SK-N-SH treated with all-trans-retinoic acid at 6 μM for 48 hours (cell line): ENCODE results near the gene C20orf202.

Source experiments
- ATAC-seq: fragments of 200-7000 bp; cut with Tn5 transposase; 3 replicates; pipeline ENCODE4 v1.9.1; 2020; ENCODE audit warnings: mild to moderate bottlenecking, moderate library complexity
- ARNTL ChIP-seq: fragments of 450-650 bp; formaldehyde crosslinking; IDR thresholded peaks from 2 replicates; pipeline ENCODE4 v1.5.0; 2020; ENCODE audit warnings: low read depth, mild to moderate bottlenecking, moderate library complexity, borderline replicate concordance
- BACH2 ChIP-seq: fragments of 250-450 bp; sonication (Bioruptor Pico); IDR thresholded peaks from 2 replicates; pipeline ENCODE4 v1.9.0; 2021; ENCODE audit warnings: mild to moderate bottlenecking, borderline replicate concordance
- CREB5 ChIP-seq: fragments of 250-450 bp; sonication (Bioruptor Pico); IDR thresholded peaks from 2 replicates; pipeline ENCODE4 v1.5.1; 2020; ENCODE audit warnings: low read depth, mild to moderate bottlenecking, moderate library complexity
- CSDC2 ChIP-seq: fragments of 250-450 bp; sonication (Bioruptor Pico); IDR thresholded peaks from 2 replicates; pipeline ENCODE4 v1.5.0; 2020; ENCODE audit warnings: mild to moderate bottlenecking, moderate library complexity
- CSRNP3 ChIP-seq: fragments of 250-450 bp; sonication (Bioruptor Pico); IDR thresholded peaks from 2 replicates; pipeline ENCODE4 v1.5.1; 2021; ENCODE audit warnings: mild to moderate bottlenecking, moderate library complexity
- ESRRG ChIP-seq: fragments of 250-450 bp; sonication (Bioruptor Pico); IDR thresholded peaks from 2 replicates; pipeline ENCODE4 v1.6.1; 2021; ENCODE audit warnings: mild to moderate bottlenecking
- GLIS3 ChIP-seq: fragments of 250-450 bp; sonication (Bioruptor Pico); IDR thresholded peaks from 2 replicates; pipeline ENCODE4 v1.5.0; 2020; ENCODE audit warnings: mild to moderate bottlenecking, moderate library complexity
- OSR1 ChIP-seq: fragments of 250-450 bp; sonication (Bioruptor Pico); IDR thresholded peaks from 2 replicates; pipeline ENCODE4 v1.8.0; 2022; ENCODE audit warnings: moderate library complexity, mild to moderate bottlenecking, inconsistent platforms
- PATZ1 ChIP-seq: fragments of 250-450 bp; sonication (Bioruptor Pico); IDR thresholded peaks from 2 replicates; pipeline ENCODE4 v1.8.0; 2020; ENCODE audit warnings: mild to moderate bottlenecking, moderate library complexity, borderline replicate concordance
- POU6F1 ChIP-seq: fragments of 250-450 bp; sonication (Bioruptor Pico); IDR thresholded peaks from 2 replicates; pipeline ENCODE4 v1.8.0; 2021; ENCODE audit warnings: low read depth, mild to moderate bottlenecking, moderate library complexity, borderline replicate concordance
- PPARA ChIP-seq: fragments of 250-450 bp; sonication (Bioruptor Pico); IDR thresholded peaks from 2 replicates; pipeline ENCODE4 v1.5.0; 2020; ENCODE audit warnings: mild to moderate bottlenecking, borderline replicate concordance
- RARB ChIP-seq: fragments of 250-450 bp; sonication (Bioruptor Pico); IDR thresholded peaks from 2 replicates; pipeline ENCODE4 v1.8.0; 2021; ENCODE audit warnings: mild to moderate bottlenecking, moderate library complexity
- SNAI2 ChIP-seq: fragments of 250-450 bp; sonication (Bioruptor Pico); IDR thresholded peaks from 2 replicates; pipeline ENCODE4 v1.5.0; 2020; ENCODE audit warnings: mild to moderate bottlenecking, moderate library complexity
- TCF4 ChIP-seq: fragments of 250-450 bp; sonication (Bioruptor Pico); IDR thresholded peaks from 2 replicates; pipeline ENCODE4 v1.8.0; 2021; ENCODE audit warnings: mild to moderate bottlenecking, moderate library complexity, borderline replicate concordance
- TOX ChIP-seq: fragments of 250-450 bp; sonication (Bioruptor Pico); IDR thresholded peaks from 2 replicates; pipeline ENCODE4 v1.8.0; 2021; ENCODE audit warnings: mild to moderate bottlenecking, moderate library complexity, borderline replicate concordance
- TSHZ2 ChIP-seq: fragments of 250-450 bp; sonication (Bioruptor Pico); IDR thresholded peaks from 2 replicates; pipeline ENCODE4 v1.5.0; 2020; ENCODE audit warnings: mild to moderate bottlenecking, moderate library complexity
- ZC3H10 ChIP-seq: fragments of 250-450 bp; sonication (Bioruptor Pico); IDR thresholded peaks from 2 replicates; pipeline ENCODE4 v1.5.1; 2021; ENCODE audit warnings: mild to moderate bottlenecking, moderate library complexity
- ZFP30 ChIP-seq: fragments of 450-650 bp; formaldehyde crosslinking; IDR thresholded peaks from 2 replicates; pipeline ENCODE4 v1.5.0; 2022; ENCODE audit warnings: mild to moderate bottlenecking, moderate library complexity
- ZNF565 ChIP-seq: fragments of 450-650 bp; formaldehyde crosslinking; conservative IDR thresholded peaks from 2 replicates; pipeline ENCODE4 v1.5.0; 2020; ENCODE audit warnings: low read depth, mild to moderate bottlenecking, moderate library complexity
- ZNF70 ChIP-seq: fragments of 450-650 bp; formaldehyde crosslinking; IDR thresholded peaks from 2 replicates; pipeline ENCODE4 v1.5.0; 2020; ENCODE audit warnings: mild to moderate bottlenecking, moderate library complexity
- ZNF8 ChIP-seq: fragments of 450-650 bp; formaldehyde crosslinking; IDR thresholded peaks from 2 replicates; pipeline ENCODE4 v1.5.0; 2020; ENCODE audit warnings: mild to moderate bottlenecking, moderate library complexity

C20orf202 gene

GRCh38 chr20:1190847-1191246 is 12.4 kb upstream of the C20orf202 start:
- ATAC-seq, result no peak
- TF ChIP-seq ZNF70, result no peak
- TF ChIP-seq CSDC2 (CRISPR knock-in tag), result no peak
- no peak for TF ChIP-seq PATZ1 (CRISPR knock-in tag)
- TF ChIP-seq BACH2 (CRISPR knock-in tag), result no peak
- TF ChIP-seq ZNF8 (CRISPR knock-in tag), result no peak
- no peak for TF ChIP-seq ZC3H10 (CRISPR knock-in tag)
- no peak for TF ChIP-seq ZNF565
- TF ChIP-seq, all 23 proteins: peak for 0

- TF ChIP-seq SNAI2 (no peak), TOX (no peak), CSDC2 (CRISPR knock-in tag) (no peak), ZNF8 (CRISPR knock-in tag) (no peak), ZNF70 (no peak), ARNTL (no peak), ZNF565 (no peak), CREB5 (CRISPR knock-in tag) (no peak), ZFP30 (no peak), BACH2 (CRISPR knock-in tag) (no peak), TCF4 (CRISPR knock-in tag) (no peak), ESRRG (CRISPR knock-in tag) (no peak), GLIS3 (CRISPR knock-in tag) (no peak), PATZ1 (CRISPR knock-in tag) (no peak), POU6F1 (CRISPR knock-in tag) (no peak), ZC3H10 (CRISPR knock-in tag) (no peak), CSRNP3 (CRISPR knock-in tag) (no peak), PPARA (CRISPR knock-in tag) (no peak), OSR1 (CRISPR knock-in tag) (no peak)
- ATAC-seq, result no peak
These were observed 12.0 kb upstream of the C20orf202 start for GRCh38 chr20:1191299-1191698.

- ATAC-seq, result no peak
- TF ChIP-seq RARB (CRISPR knock-in tag), result no peak
- no peak for TF ChIP-seq SNAI2
- TF ChIP-seq TCF4 (CRISPR knock-in tag), result no peak
- no peak for TF ChIP-seq ZC3H10 (CRISPR knock-in tag)
- no peak for TF ChIP-seq CSRNP3 (CRISPR knock-in tag)
- TF ChIP-seq TOX, result no peak
- no peak for TF ChIP-seq ESRRG (CRISPR knock-in tag)
- no peak for TF ChIP-seq POU6F1 (CRISPR knock-in tag)
- no peak for TF ChIP-seq ZNF565
- TF ChIP-seq ZFP30, result no peak
- no peak for TF ChIP-seq GLIS3 (CRISPR knock-in tag)
- no peak for TF ChIP-seq OSR1 (CRISPR knock-in tag)
- no peak for TF ChIP-seq TSHZ2 (CRISPR knock-in tag)
- TF ChIP-seq CREB5 (CRISPR knock-in tag), result no peak
These were observed 8.0 kb upstream of the C20orf202 start for GRCh38 chr20:1195226-1195625.
